NCI-H1417 treated with DMSO at 0.1 percent for 48 hours (cell line): ENCODE results near the gene MIF4GD.
A peak's percentile ranks its signal among the peaks of the same experiment; 100 is the strongest.
"Not testable (repeated sequence)": the region's sequence is repeated elsewhere in the genome, so short reads cannot be mapped to it uniquely, and the experiment has no call there.

ENCODE experiments used
- DNase-seq: peaks from one replicate; lab custom pipeline; 2025; lab: John Stamatoyannopoulos, UW

The MIF4GD gene

DNA sequence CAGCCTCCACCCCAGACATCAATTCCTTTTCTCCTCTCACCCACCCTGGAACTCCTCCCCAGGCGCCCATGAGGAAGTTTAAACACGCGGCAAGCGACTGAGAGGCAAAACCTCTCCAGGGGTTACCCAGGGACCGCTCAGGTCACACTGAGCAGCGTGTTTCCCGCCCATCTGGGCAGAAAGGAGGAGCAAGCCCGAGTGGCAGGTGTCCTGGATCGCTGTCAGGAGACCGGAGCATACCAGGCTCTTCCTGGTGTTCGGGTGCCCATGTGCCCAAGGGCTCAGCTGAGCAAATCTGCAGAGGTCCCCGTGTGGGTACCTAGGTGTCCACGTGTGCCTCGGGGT lies 17.7 kb upstream of the MIF4GD start:
- DNase-seq = no peak

- no peak for DNase-seq
Measured at GRCh38 chr17:75288359-75288758, 17.3 kb upstream of the MIF4GD start.

DNA sequence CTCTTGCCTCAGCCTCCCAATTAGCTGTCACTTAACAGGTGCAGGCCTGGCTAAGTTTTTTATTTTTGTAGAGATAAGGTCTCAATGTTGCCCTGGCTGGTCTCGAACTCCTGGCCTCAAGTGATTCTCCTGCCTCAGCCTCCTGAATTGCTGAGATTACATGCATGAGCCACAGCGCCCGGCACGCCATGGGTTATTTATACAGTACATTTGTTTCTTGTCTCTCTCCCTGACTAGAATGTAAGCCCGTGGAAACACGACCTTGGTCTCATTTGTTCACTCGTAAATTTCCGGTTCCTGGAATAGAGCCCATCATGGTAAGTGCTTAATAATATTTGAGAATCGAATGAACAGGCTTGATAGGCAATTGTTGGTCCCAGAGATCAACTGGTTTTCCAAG lies 16.2 kb upstream of the MIF4GD start:
- no peak for DNase-seq

DNA sequence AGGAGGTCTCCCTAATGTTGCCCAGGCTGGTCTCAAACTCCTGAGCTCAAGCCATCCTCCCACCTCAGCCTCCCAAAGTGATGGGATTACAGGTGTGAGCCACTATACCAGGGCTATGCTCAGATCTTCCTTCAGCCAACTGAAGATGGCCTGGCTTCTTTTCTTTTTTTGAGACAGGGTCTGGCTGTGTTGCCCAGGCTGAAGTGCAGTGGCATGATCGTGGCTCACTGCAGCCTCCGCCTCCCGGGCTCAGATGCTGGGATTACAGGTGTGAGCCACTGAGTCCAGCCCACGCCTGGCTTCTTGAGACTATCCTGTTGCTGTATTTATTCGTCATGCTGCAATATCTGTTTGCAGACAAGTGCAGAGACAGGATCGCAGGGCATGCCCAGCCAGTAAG lies 14.1 kb upstream of the MIF4GD start:
- no peak for DNase-seq

DNA sequence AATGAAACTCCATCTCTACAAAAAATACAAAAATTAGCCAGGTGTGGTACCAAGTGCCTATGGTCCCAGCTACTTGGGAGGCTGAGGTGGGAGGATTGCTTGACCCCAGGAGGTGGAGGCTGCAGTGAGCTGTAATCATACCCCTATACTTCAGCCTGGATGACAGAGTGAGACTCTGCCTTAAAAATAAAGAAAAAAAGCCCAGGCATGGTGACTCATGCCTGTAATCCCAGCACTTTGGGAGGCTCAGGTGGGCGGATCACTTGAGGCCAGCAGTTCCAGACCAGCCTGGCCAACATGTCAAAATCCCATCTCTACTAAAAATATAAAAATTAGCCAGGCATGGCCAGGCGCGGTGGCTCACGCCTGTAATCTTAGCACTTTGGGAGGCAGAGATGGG lies 9.2 kb upstream of the MIF4GD start:
- not testable (repeated sequence) for DNase-seq

- DNase-seq = no peak
Measured at GRCh38 chr17:75277664-75278071, 6.6 kb upstream of the MIF4GD start.

GRCh38 chr17:75273977-75274708 lies 3.1 kb upstream of the MIF4GD start:
- no peak for DNase-seq

GRCh38 chr17:75272848-75273184 lies 1.8 kb upstream of the MIF4GD start:
- DNase-seq = no peak

DNA sequence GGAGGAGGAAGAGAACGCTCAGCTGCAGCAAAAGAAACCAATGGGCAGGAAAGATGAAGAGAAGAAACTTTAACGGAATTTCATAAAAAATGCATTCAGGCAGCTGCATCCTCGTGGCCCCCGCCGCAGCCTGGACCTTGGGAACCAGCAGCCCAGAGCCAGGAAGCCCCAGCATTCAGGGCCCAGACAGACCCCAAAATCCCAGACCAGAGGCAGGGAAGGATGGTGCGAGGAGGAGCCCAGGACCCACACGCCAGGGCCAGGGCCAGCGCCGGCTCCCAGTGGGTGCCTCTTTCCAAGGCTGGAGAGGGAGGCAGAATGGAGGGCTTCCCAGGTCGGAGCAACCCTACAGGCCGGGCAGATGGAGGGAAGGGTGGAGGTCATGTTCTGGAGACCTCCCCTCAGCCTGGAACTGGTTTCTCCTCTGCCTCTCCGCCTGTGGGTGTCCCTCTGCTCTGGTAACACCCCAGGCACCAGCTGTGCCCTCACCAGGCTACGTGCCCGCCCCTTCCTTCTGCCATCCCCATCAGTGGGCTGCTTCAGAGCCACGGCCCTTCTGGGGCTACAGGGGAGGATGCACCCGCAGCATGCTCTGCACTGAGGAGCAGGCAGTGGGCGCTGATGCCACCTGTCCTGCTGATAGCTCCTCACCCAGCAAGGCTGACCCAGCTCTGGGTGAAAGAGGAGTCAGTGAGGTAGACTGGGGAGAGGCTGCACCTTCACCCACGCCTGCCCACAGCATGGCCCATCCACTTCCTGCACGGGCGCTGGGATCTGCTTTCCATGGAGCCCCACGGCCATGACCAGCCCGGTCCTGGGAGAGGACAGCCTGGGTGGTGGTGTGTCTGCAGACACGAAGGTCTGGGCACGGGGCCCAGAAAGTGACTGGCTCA lies 1.2 kb upstream of the MIF4GD start:
- no peak for DNase-seq

DNA sequence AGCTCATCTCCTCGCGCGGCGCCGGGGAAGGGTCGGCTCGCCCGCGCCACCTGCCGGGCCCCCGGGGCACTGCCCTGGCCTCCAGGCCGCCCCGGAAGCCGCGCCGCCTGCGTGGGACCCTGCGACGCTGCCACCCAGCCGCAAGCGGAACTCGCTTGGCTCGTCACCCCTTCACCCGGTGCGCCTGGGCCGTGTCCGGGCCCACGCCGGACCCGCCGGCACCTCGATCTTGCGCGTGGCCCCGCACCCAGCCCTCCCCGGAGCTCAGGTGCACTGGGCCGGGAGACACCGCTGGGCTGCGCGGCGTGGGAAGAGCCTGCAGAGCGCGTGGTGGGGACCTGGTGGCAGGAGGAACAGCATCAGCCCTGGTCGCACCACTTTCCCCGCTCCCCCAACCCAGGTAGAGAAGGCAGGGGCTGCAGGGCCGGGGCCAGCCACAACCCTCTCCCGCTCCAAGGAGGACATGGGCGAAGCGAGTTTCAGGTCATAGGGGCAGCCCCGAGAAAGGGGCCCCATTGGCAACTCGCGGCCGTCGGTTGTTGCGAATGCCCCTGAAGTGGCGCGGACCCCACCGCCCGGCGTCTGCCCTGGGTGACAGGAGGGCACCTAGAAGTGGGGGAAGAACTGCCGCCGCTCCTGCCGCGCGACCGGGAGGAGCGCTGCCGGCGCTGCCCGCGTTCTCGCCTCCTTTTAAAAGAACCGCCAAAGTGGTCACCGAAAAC lies 363 bp upstream of the MIF4GD start:
- peak; percentile 12 for DNase-seq

DNA sequence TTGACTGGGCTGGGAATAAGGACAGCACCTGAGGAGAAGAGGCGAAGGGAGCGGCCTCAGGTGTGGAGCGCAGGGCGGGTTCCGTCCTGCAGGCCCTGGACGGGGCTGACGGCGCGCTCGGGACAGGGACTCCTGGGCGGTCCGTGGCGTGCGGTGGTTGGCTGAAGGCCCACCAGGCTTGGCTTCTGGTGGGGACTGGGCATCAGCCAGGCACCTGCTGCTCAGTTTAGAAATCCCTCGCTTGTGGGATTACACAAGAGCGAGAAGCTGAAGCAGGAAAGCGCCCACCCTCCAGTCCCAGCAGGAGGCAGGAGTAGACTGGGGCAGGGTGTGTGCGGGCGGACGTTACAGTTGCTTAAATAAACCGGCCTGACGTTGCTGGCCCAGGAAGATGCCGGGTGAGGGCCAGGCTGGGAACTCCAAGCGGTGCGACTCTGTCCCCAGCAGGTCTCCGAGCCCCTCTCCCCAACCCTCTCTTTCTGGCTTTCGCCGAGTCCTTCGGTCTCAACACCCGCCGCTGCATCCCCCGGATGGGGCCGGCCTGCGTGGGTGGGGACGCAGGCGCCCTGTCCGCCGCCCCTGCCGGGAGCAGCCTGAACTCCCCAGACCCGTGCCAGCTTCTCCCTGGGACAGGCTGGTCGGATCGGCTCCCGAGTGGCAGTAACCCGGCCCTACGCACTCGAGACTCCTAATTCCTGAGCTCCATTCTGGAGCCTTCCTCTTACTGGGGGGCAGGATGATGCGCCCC lies 639 bp downstream of the MIF4GD start:
- DNase-seq = no peak

DNA sequence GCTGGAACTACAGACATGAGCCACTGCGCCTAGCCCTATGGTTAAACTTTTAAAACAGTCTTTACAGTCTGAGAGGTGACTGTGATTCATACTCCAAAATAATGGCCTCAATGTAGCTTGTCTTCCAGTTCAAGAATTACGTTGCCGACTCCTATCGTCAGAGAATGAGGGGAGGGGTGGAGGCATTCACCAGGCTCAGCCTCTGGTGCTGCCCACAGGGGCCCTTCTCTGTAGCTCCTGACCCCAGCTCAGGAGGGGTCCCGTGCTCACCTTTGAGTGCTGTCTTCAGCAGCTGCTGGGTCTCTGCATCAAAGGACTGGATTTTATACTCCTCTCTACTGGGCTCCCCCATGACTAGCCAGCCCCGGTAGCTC lies 1.2 kb downstream of the MIF4GD start:
- DNase-seq = no peak

- DNase-seq = no peak
Measured at GRCh38 chr17:75267411-75268232, 3.4 kb downstream of the MIF4GD start.

- DNase-seq = no peak
Measured at GRCh38 chr17:75267153-75267410, 3.9 kb downstream of the MIF4GD start.

- DNase-seq = no peak
Measured at GRCh38 chr17:75266316-75267152, 4.5 kb downstream of the MIF4GD start.

- DNase-seq = no peak
Measured at GRCh38 chr17:75265614-75266315, 5.3 kb downstream of the MIF4GD start.

DNA sequence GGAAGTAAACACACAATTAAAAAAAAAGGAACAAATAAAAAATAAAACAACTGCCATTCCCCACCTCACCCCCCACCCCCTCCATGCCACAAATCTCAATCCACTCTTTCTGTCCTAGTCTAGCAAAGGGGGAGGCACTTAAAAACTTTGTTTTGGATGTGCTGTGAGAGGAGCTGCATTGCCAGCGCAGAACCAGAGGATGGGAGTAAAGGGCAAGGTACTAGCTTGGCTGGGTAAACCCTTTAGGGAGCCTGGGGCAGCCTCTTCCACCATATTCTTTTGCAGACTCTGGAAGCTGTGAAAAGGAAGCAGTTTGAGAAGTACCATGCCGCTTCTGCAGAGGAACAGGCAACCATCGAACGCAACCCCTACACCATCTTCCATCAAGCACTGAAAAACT lies 8.0 kb downstream of the MIF4GD start:
- no peak for DNase-seq

GRCh38 chr17:75262112-75262606 lies 8.9 kb downstream of the MIF4GD start:
- DNase-seq = peak; percentile 31

- peak; percentile 75 for DNase-seq
Measured at GRCh38 chr17:75261336-75262111, 9.5 kb downstream of the MIF4GD start, which contains the start of the genes GGA3 and MRPS7. GGA3 (minus strand) TSS chr17:75261606; CDS start chr17:75261587, 19 bp downstream. MRPS7 (plus strand) TSS chr17:75261879; CDS start chr17:75261901, 22 bp downstream.
